NCI-H2227 treated with DMSO at 0.1 percent for 48 hours (cell line): Measurements from ENCODE around the gene RGR.

Experiments
- DNase-seq: peaks from one replicate; lab custom pipeline; 2025; lab: John Stamatoyannopoulos, UW

Gene RGR

DNA sequence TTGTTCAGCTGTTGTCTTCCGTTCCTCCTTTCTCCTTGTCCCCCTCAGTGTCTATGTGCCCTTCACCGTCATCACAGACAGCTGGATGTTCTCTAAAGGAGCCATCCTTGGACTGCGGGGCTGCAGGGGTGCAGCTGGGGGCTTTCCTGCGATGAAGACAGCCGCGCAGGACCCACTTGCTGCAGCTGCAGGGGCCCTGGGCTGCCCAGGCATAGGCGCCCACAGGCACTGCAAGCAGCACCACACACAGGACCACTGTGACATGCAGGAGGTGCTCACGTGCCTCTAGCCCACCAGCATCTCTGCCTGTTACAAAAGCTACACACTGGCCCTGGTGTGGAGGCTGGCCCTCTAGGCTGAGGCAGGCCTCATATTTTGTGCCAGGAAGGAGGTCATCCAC is 22.9 kb upstream of the RGR start:
- DNase-seq, result no peak

GRCh38 chr10:84224411-84225028 is 20.3 kb upstream of the RGR start:
- no peak for DNase-seq

- no peak for DNase-seq
These were observed 19.3 kb upstream of the RGR start, which contains the start of gene LRIT2 for GRCh38 chr10:84225427-84226173. LRIT2 (minus strand) TSS chr10:84225544; CDS start chr10:84225520, 24 bp downstream.

- no peak for DNase-seq
These were observed 18.2 kb upstream of the RGR start for GRCh38 chr10:84226616-84227015.

DNA sequence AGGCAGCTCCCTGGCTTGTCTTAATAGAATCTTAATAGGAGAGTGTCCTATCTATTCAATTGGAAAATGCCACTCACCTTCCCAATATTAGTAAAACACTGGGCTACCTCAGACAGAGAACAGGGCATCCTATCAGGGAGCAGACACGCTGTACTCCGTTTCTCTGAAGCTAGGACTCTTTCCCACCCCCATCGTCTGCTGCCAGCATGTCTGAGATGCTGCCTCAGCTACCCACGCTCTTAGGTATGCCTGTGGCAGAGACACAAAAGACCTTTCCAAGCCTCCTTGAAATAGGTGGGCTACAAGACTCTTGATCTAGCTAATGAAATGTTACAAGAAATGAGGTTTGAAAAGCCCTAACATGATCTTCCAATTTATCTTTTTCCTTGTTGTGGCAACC is 17.0 kb upstream of the RGR start:
- no peak for DNase-seq

DNA sequence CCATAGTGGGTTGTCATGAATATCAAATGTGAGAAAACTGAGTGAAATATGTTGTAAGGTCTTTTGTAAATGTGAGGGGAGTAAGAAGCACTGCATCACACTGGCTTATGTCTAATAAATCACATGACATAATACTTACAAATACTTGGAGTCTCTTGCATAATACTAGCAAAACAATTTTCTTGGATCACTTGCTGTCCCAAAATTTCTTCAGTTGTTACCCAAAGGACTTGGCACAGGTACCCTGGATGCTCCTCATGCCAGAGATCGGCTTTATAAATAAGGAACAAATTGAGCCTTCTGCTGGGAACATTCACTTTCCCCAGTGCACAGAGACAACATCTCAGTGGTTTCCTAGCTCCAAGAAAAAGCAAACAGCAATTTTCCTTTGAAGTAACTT is 14.5 kb upstream of the RGR start:
- no peak for DNase-seq

DNA sequence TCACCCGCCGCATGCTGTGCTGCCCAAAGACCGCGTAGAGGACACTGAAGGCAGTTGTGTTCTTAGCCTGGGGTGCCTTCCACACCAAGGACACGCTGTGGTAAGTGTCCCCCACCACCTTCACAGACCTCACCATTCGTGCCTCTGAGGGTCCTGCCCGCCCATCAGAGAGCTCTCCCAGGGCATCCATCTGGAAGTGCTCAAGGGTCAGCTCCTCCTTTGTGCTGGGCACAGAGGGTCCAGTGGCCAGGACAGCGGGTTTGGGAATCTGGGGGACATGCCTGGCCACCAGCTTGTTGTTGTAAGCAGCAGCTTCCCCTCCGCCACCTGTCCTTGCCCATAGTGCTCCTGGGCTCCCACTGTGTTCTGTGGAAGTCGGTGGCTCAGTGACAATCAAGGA is 12.5 kb upstream of the RGR start:
- DNase-seq, result no peak

- no peak for DNase-seq
These were observed 10.9 kb upstream of the RGR start for GRCh38 chr10:84233940-84234339.

GRCh38 chr10:84234479-84234878 is 10.4 kb upstream of the RGR start:
- peak; percentile 17 for DNase-seq

DNA sequence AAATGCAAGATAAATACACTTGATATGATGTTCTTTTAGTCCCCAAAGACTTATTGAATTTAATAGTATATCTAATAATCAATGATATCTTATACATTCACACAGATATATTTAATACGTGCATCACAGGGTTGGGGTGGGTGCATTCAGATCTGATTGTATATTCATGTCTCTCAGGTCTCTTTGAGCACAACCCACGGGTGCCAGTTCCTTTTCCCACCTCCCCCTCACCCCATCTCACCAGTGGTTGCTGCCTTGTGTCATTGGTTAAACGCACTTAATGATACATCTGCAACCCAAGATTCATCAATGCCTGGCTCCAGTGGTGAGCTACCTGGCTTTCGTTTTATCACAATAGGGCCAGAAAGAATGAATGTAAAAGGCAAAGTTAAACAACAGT is 9.8 kb upstream of the RGR start:
- no peak for DNase-seq

- no peak for DNase-seq
These were observed 8.1 kb upstream of the RGR start for GRCh38 chr10:84236807-84237198.

DNA sequence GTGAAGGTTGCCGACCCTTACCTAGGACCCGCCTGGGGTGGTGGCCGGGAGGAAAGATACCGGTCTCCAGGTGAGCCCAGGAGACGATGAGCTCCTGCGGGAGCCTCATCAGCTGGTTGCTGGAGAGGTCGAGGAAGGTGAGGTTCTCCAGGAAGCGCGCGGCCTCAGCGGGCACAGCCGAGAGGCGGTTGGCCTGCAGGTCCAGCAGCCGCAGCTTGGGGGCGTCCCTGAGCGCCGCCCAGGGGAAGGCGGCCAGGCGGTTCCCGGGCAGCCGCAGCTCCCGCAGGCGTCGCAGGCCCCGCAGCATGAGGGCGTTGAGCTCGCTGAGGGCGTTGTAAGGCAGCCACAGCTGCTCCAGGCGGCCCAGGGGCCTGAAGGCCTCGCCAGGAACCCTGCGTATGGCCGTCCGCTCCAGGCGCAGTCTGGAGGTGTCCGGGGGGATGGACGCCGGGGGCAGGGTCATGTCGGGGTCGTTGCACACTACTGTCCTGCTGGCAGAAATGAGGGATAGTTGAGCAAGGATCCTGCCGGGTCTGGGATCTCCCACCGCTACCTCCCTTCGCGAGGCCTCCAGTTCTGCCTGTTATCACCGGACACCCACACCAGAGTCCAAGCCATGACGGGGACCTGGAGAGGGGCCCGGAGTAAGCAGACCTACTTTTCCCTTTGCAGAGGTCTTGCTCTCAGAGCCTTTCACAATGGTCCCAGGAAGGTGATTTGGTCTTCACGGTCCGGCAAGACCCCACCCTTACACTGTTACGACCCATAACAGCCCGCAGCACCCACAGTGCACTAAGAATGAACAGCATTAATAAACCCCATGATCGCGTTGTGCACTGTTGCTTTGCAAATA is 7.4 kb upstream of the RGR start:
- DNase-seq, result no peak

DNA sequence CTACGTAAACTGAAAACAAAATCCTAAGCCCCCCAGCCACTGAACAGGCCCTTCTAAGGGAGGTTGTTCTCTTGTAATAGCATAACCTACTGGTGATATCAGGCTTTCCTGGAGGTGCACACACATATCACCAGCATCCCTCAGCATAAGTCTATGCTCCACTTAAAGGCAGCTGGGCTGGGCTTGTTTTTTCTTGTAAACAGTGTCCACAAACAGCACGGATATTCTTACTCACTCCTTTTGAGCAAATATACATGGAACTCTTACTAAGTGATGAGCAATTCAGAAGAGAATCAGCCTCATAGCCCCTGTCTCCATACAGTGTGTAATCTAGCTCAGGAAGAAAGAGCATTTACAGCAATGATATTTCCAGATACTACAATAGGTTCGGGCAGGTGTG is 5.9 kb upstream of the RGR start:
- DNase-seq, result no peak

DNA sequence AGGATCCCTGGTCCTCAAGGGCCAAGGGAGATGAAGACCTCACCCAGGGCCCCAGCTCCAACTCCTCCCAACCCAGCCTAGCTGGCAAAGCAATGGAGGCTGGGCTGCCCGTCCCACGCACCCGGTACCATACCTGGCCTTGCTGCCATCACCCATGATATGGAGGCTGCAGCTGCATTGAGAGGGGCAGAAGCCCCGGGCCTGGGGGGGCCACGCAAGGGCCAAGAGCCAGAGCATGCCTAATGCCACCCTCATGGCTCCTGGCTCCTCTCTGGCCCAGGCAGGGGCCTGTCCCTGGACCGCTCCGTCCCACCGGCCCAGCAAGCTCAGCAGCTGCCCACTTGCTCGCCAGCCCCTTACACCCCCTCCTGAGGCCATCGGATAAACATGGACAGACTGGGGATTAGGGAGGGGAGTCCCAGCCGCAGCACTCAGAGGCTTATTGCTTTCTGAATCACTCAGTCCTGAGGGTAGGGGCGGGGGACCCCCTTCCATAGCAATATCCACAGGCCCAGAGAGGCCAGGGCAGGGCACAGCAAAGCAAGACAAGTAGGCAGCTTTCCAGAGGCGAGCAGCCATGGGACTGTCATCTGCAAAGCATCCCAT is 3.6 kb upstream of the RGR start, which contains the start of gene LRIT1:
TSS of gene LRIT1 (minus strand) at position 362 of the 606 bp plus-strand sequence. CDS start at position 255, 107 bp downstream.
- no peak for DNase-seq

- no peak for DNase-seq
These were observed 1.1 kb upstream of the RGR start for GRCh38 chr10:84243759-84244158.

DNA sequence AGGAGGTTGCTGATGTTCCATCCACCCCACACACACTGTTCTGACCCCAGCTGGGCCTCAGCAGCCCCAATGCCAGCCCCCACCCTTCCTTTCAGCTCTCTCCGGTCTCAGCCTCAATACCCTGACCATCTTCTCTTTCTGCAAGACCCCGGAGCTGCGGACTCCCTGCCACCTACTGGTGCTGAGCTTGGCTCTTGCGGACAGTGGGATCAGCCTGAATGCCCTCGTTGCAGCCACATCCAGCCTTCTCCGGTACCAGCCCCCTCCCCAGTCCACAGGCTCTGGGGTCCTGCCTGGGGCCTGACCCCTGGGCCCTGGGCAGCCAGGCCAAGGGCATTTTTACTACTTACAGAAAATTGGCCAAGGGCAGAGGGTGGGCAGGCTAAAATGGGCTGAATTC is 2.6 kb downstream of the RGR start:
- no peak for DNase-seq

DNA sequence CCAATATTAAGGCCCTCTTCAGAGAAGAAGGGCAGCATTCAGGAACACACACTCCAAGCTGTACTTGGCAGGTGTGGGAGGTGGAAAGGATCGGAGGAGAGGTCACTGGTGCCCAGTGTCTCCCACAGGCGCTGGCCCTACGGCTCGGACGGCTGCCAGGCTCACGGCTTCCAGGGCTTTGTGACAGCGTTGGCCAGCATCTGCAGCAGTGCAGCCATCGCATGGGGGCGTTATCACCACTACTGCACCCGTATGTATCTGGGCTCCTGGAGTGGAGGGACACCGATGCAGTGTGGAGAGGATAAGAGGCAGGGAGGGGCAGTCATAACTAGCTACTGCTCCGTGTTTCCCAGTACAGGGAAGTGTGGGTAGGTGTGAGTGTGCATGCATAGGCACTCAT is 3.9 kb downstream of the RGR start:
- DNase-seq, result no peak

DNA sequence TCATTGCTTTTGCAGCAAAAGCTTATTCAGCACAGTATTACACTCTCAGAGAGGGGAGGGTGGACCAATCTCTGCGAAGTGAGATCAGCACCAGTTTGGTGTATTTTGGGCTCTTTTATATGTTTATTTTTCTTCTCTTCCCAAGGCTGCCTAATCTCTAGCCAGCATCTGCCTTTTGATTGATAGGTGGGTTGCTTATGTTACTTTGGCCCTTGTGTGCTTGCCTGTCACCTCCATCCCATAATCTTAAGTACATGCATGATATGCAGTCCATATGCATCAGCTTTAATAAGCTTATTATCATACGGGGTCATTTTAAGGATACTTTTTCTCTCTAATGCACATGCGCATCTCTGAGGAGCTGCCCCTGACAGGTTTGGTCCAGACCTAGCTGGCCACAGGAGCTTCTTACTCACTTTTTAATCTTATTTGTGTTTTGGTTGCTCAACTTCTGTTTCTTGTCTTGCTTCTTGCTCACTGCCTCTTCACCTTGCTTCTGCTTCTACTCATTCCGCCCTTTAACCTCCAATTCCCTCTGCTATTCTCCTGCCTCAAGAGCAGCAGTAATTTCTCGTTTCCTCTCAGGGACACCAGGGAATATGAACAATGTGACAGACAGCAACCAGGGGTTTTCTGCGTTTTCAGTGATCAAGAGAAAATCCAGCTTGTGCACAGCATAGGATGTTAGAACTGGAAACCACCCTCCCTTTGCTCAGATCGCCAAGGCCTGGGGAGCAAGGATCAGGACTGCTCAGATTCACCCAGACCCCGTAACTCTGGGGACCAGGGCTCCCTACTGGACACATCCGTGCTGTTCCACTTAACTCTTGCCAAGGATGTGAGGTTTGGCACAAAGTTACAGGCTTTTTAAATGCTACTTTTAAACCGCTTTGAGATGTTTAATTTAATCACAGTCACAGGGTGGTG is 10.0 kb downstream of the RGR start:
- DNase-seq, result no peak

GRCh38 chr10:84256510-84257342 is 11.9 kb downstream of the RGR start:
- no peak for DNase-seq

DNA sequence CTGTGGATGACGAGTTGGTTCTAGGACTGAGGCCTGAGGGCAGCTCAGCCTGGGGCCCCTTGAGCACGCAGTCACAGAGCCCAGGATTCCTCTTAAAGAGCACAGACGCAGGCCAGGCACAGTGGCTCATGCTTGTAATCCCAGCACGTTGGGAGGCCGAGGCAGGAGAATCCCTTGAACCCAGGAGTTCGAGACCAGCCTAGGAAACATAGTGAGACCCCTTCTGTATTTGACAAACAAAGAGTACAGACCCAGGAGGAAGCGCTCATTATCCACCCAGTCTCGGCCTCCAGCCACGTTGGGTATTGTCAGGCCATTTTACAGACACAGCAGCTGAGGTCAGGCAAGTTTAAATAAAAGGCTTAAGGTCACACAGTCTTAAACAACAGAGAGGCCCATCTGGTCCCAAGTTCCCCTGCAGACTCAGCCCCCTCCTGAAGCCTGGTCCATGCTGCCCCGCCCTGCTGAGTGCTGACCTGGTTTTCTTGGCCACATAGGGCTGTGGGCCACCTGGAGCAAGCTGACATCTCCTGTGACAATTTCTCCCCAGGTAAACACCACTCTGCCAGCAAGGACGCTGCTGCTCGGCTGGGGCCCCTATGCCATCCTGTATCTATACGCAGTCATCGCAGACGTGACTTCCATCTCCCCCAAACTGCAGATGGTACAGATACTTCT is 12.6 kb downstream of the RGR start:
- DNase-seq, result no peak
